ENCODE data around the gene ODR4.

- TF ChIP-seq POLR2A (IDR thresholded peaks at IDR 0.05), result peak; percentile 48 to 79
- TF ChIP-seq CTCF (IDR thresholded peaks at IDR 0.05), result peak; percentile 79 to 99 (median 96)
Measured at GRCh38 chr1:186375152-186375928, at the start of gene ODR4, which contains the start of gene TPR.

Data from Peyer's patch (tissue), 4 donors.